H1 (cell line): Measurements from ENCODE around the gene CA5A. TPM values are rescaled to one million over a fixed set of nuclear protein-coding genes. Genes with fewer than 3 reads are reported as not detected.

Experiments
- CTCF ChIA-PET: fragments of 300-600 bp; sonication (Branson Sonifier 250); formaldehyde crosslinking; loops from one replicate; lab custom pipeline; 2021; ENCODE audit not compliant: partially characterized antibody; lab: Charles Lee
- POLR2A ChIA-PET: fragments of 300-600 bp; sonication (Branson Sonifier 250); formaldehyde crosslinking; loops from one replicate; lab custom pipeline; 2021; ENCODE audit warnings: inconsistent platforms; ENCODE audit not compliant: partially characterized antibody; lab: Charles Lee
- DNase-seq, 2 experiments: peaks; one replicate each; pipeline versions ENCODE4 v3.0.0 to v3.0.0-alpha.2; 2010 to 2022; ENCODE audit warnings: low spot score in 2 of 2, low read depth in 1 of 2, mixed read lengths in 1 of 2
- FAIRE-seq: peaks from 2 replicates; lab custom pipeline; 2011; peaks lifted over from hg19 to GRCh38; lab: Jason Lieb, UNC
- H2AFZ ChIP-seq: 2 replicates; pipeline ENCODE4 v1.8.1; 2012; ENCODE audit warnings: low read length, inconsistent platforms
- H2AK5ac ChIP-seq: 2 replicates; pipeline ENCODE4 v1.6.1; 2013; ENCODE audit warnings: low read depth, low read length
- H2BK120ac ChIP-seq: replicated peaks from 2 replicates; pipeline ENCODE3; 2013; ENCODE audit warnings: low read depth, low read length, inconsistent platforms
- H2BK12ac ChIP-seq: 2 replicates; pipeline ENCODE4 v1.6.1; 2013; ENCODE audit warnings: low read depth, low read length
- H2BK15ac ChIP-seq: 2 replicates; pipeline ENCODE4 v1.6.1; 2013; ENCODE audit warnings: low read length
- H2BK20ac ChIP-seq: 2 replicates; pipeline ENCODE4 v1.6.1; 2013; ENCODE audit warnings: low read length
- H2BK5ac ChIP-seq: 2 replicates; pipeline ENCODE4 v1.6.1; 2013; ENCODE audit warnings: low read depth, low read length
- H3K14ac ChIP-seq: 2 replicates; pipeline ENCODE4 v1.6.1; 2013; ENCODE audit warnings: inconsistent platforms; ENCODE audit not compliant: insufficient read length
- H3K18ac ChIP-seq: 2 replicates; pipeline ENCODE4 v1.6.1; 2013; ENCODE audit warnings: low read length; ENCODE audit errors: extremely low read depth
- H3K23ac ChIP-seq: 2 replicates; pipeline ENCODE4 v1.6.1; 2013; ENCODE audit warnings: inconsistent platforms; ENCODE audit not compliant: insufficient read length
- H3K23me2 ChIP-seq: 2 replicates; pipeline ENCODE4 v1.6.1; 2013; ENCODE audit warnings: low read depth, low read length
- H3K27ac ChIP-seq: 2 replicates; pipeline ENCODE4 v1.6.1; 2011; ENCODE audit warnings: low read depth, low read length, inconsistent platforms
- H3K27me3 ChIP-seq, 4 experiments: replicated peaks in 1 of 4; 1 replicate in 1 of 4; 2 replicates in 3 of 4; pipeline versions ENCODE4 v1.6.1 to v1.8.1; 2011 to 2013; ENCODE audit warnings: low read length in 3 of 4, mild to moderate bottlenecking in 3 of 4, inconsistent platforms in 2 of 4, mixed read lengths in 2 of 4, moderate library complexity in 1 of 4; ENCODE audit not compliant: control insufficient read depth in 3 of 4, insufficient read depth in 3 of 4; ENCODE audit errors: extremely low read depth in 1 of 4
- H3K36me3 ChIP-seq, 4 experiments: 2 replicates each; pipeline versions ENCODE4 v1.6.1 to v1.8.1; 2011 to 2013; ENCODE audit warnings: mild to moderate bottlenecking in 4 of 4, low read length in 3 of 4, moderate library complexity in 2 of 4, control low read depth in 1 of 4, inconsistent platforms in 1 of 4; ENCODE audit not compliant: insufficient read depth in 4 of 4, control insufficient read depth in 2 of 4
- H3K4ac ChIP-seq: replicated peaks from 2 replicates; pipeline ENCODE3; 2013; ENCODE audit warnings: low read length, low read depth, mixed read lengths, inconsistent platforms; ENCODE audit not compliant: insufficient read length
- H3K4me1 ChIP-seq, 4 experiments: replicated peaks in 1 of 4; 1 replicate in 1 of 4; 2 replicates in 3 of 4; pipeline versions ENCODE4 v1.6.1 to v1.8.1; 2011 to 2013; ENCODE audit warnings: low read length in 3 of 4, inconsistent platforms in 2 of 4, mixed read lengths in 1 of 4; ENCODE audit not compliant: insufficient read depth in 4 of 4, control insufficient read depth in 3 of 4
- H3K4me2 ChIP-seq, 2 experiments: 2 replicates each; pipeline versions ENCODE4 v1.6.1 to v1.8.1; 2011 to 2013; ENCODE audit warnings: low read depth in 2 of 2, low read length in 2 of 2, control low read depth in 1 of 2, inconsistent platforms in 1 of 2, mild to moderate bottlenecking in 1 of 2; ENCODE audit not compliant: insufficient read depth in 1 of 2
- H3K4me3 ChIP-seq, 4 experiments: fragments of 200-600, 300-600 bp in 1 of 4; sonication (generic), shearing (Covaris generic), sonication (Bioruptor Twin) in 1 of 4; 2 replicates each; pipeline versions ENCODE4 v1.5.1 to v1.8.1; 2011 to 2016; ENCODE audit warnings: low read length in 4 of 4, low read depth in 3 of 4, control low read depth in 2 of 4, inconsistent platforms in 2 of 4, mild to moderate bottlenecking in 2 of 4, mixed read lengths in 1 of 4, moderate library complexity in 1 of 4; ENCODE audit not compliant: insufficient read depth in 2 of 4; ENCODE audit errors: extremely low read depth in 1 of 4
- H3K56ac ChIP-seq: replicated peaks from 2 replicates; pipeline ENCODE3; 2013; ENCODE audit warnings: low read depth, mild to moderate bottlenecking, mixed read lengths, low read length, inconsistent platforms; ENCODE audit not compliant: insufficient read length
- H3K79me1 ChIP-seq: 2 replicates; pipeline ENCODE4 v1.6.1; 2013; ENCODE audit warnings: low read depth, low read length, control low read depth
- H3K79me2 ChIP-seq, 2 experiments: 2 replicates each; pipeline versions ENCODE4 v1.6.1 to v1.8.1; 2012 to 2013; ENCODE audit warnings: low read length in 2 of 2, mild to moderate bottlenecking in 2 of 2, inconsistent platforms in 1 of 2; ENCODE audit not compliant: insufficient read depth in 2 of 2, control insufficient read depth in 1 of 2
- H3K9ac ChIP-seq, 4 experiments: replicated peaks in 1 of 4; 1 replicate in 1 of 4; 2 replicates in 3 of 4; pipeline versions ENCODE4 v1.6.1 to v1.8.1; 2011 to 2013; ENCODE audit warnings: low read depth in 3 of 4, low read length in 3 of 4, control low read depth in 2 of 4, mild to moderate bottlenecking in 2 of 4, moderate library complexity in 2 of 4, inconsistent platforms in 1 of 4; ENCODE audit errors: extremely low read depth in 1 of 4
- H3K9me3 ChIP-seq, 2 experiments: 2 replicates each; pipeline versions ENCODE4 v1.6.1 to v1.8.1; 2012 to 2013; ENCODE audit warnings: mild to moderate bottlenecking in 2 of 2, moderate library complexity in 2 of 2, control low read depth in 1 of 2, inconsistent platforms in 1 of 2, low read depth in 1 of 2, low read length in 1 of 2, mixed read lengths in 1 of 2; ENCODE audit not compliant: insufficient read depth in 2 of 2
- H4K20me1 ChIP-seq, 2 experiments: replicated peaks in 1 of 2; 2 replicates each; pipeline versions ENCODE3 to v1.8.1; 2011 to 2013; ENCODE audit warnings: inconsistent platforms in 2 of 2, low read length in 2 of 2, mild to moderate bottlenecking in 1 of 2; ENCODE audit not compliant: insufficient read depth in 2 of 2, control insufficient read depth in 1 of 2
- H4K5ac ChIP-seq: 2 replicates; pipeline ENCODE4 v1.6.1; 2013; ENCODE audit warnings: low read length, low read depth, mixed read lengths, inconsistent platforms; ENCODE audit not compliant: insufficient read length
- H4K8ac ChIP-seq: 2 replicates; pipeline ENCODE4 v1.8.0; 2013; ENCODE audit warnings: mild to moderate bottlenecking, moderate library complexity, low read length, inconsistent platforms; ENCODE audit not compliant: insufficient read depth; ENCODE audit errors: extremely low read depth
- H4K91ac ChIP-seq: replicated peaks from 2 replicates; pipeline ENCODE3; 2013; ENCODE audit warnings: low read length, mixed read lengths, inconsistent platforms; ENCODE audit not compliant: insufficient read length
- EGR1 ChIP-seq: IDR thresholded peaks from 2 replicates; pipeline ENCODE4 v1.6.1; 2011; ENCODE audit warnings: low read depth, low read length, borderline replicate concordance
- GABPA ChIP-seq: IDR thresholded peaks from 2 replicates; pipeline ENCODE4 v1.6.1; 2011; ENCODE audit warnings: mild to moderate bottlenecking, low read length, moderate library complexity, borderline replicate concordance; ENCODE audit not compliant: insufficient read depth
- KDM5A ChIP-seq: fragments of 200-600 bp; IDR thresholded peaks from 2 replicates; pipeline ENCODE4 v1.7.1; 2012; ENCODE audit warnings: mild to moderate bottlenecking, low read length, inconsistent platforms, mixed read lengths
- MAFK ChIP-seq: IDR thresholded peaks from 2 replicates; pipeline ENCODE4 v1.6.1; 2012; ENCODE audit warnings: low read depth, mild to moderate bottlenecking, improper control_type of control experiment, low read length
- RXRA ChIP-seq: IDR thresholded peaks from 2 replicates; pipeline ENCODE4 v1.6.1; 2011; ENCODE audit warnings: low read depth, mild to moderate bottlenecking, low read length, moderate library complexity; ENCODE audit not compliant: insufficient read depth
- SIRT6 ChIP-seq: IDR thresholded peaks from one replicate; pipeline ENCODE4 v1.7.1; 2012; ENCODE audit warnings: low read length, inconsistent platforms
- SRF ChIP-seq: IDR thresholded peaks from 2 replicates; pipeline ENCODE4 v1.6.1; 2011; ENCODE audit warnings: mild to moderate bottlenecking, low read depth, low read length, moderate library complexity
- TEAD4 ChIP-seq: IDR thresholded peaks from 2 replicates; pipeline ENCODE4 v1.6.1; 2012; ENCODE audit warnings: low read depth, low read length, inconsistent platforms, mixed read lengths
- WGBS, 2 experiments: shearing (Covaris generic) in 1 of 2; methylation state at CpG; one replicate each; pipeline versions ENCODE4 v1.1.6 to v1.1.7; 2013 to 2015; ENCODE audit warnings: low lambda C conversion rate in 2 of 2, mixed read lengths in 2 of 2, inconsistent platforms in 1 of 2, low coverage in 1 of 2, missing lambda C conversion rate in 1 of 2; ENCODE audit not compliant: insufficient replicate concordance in 2 of 2, insufficient coverage in 1 of 2, insufficient read length in 1 of 2; ENCODE audit errors: extremely low coverage in 1 of 2, missing lambda C conversion rate in 1 of 2; 5-methylcytosine and 5-hydroxymethylcytosine counted together
- polyA plus RNA-seq, 7 experiments: library from polyadenylated mRNA; depleted of rRNA in 3 of 7; stranded (reverse) in 5 of 7; unstranded in 2 of 7; fragments of >200 nt in 5 of 7; fragments of 200-250 nt in 2 of 7; gene quantifications; 1 replicate in 5 of 7; 2 replicates in 1 of 7; 4 replicates in 1 of 7; pipeline versions ENCODE4 v1.2.1 to v1.2.3, GENCODE V29; 2011 to 2013; ENCODE audit warnings: missing spikeins in 2 of 7, mixed read lengths in 2 of 7
- total RNA-seq: library from RNA; stranded (reverse); fragmentation: NEBNext Ultra II Directional; extraction: Animal tissue kit (Norgen Biotek cat#: 25700); gene quantifications from 2 replicates; pipeline ENCODE4 v1.2.1, GENCODE V29; 2021

Gene CA5A
- total and polyA plus RNA-seq, 2 of the 8 experiments (the other 6 are each of a cell fraction or from before 2014, with no cell fraction given), result not detected

DNA sequence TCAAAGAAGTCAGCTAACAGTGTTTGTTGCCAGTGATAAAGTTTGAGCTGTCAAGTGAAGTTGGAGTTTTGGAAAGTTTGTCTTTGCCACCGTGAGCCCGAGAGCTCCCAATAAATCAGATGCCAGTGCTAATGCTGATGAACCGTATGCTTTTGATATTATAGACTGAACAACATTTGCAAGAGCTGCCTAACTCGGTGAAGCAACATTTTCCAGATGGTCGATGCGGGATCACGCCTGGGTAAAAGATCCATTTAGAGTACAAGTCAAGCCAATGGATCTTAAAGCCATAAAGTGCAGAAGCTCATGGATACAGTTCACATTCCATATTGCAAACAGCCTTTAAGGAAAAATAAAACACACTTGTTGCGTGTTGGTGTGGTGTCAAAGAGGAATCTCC is 24.5 kb upstream of the CA5A start:
- no peak overlapping the region for H2BK120ac ChIP-seq
- H3K56ac ChIP-seq, result no peak overlapping the region
- WGBS, 2 experiments, result 89% methylated on average over 8 of the region's 8 CpGs; no CpG with 5 or more reads in 1 of the 2 experiments
- peaks cover 0 to 2% (median 0%) of the 10 kb centered on the region in 4 experiments; a peak in 1 of 8 replicates for H3K36me3 ChIP-seq
- H2AK5ac ChIP-seq, result no peak overlapping the region
- H3K4me1 ChIP-seq, result peaks cover 0 to 13% (median 2%) of the 10 kb centered on the region in 4 experiments; a peak in 4 of 7 replicates
- no peak overlapping the region for H2BK12ac ChIP-seq
- H3K4me3 ChIP-seq, result no peak overlapping the region
- H4K8ac ChIP-seq, result no peak overlapping the region
- peaks cover 4 to 93% of the 10 kb centered on the region in 2 experiments for H3K79me2 ChIP-seq
- no peaks in the 10 kb centered on the region for H3K9me3 ChIP-seq
- H3K27ac ChIP-seq, result no peak overlapping the region
- no peak for DNase-seq
- peaks cover 20% of the 10 kb centered on the region for H3K79me1 ChIP-seq
- no peak overlapping the region for H4K91ac ChIP-seq
- H3K14ac ChIP-seq, result no peak overlapping the region
- H3K4me2 ChIP-seq, result no peak overlapping the region
- no peaks in the 10 kb centered on the region for H3K23me2 ChIP-seq
- H3K18ac ChIP-seq, result no peak overlapping the region
- no peak overlapping the region for H2AFZ ChIP-seq
- H3K4ac ChIP-seq, result no peak overlapping the region
- TF ChIP-seq RXRA (no peak), MAFK (no peak), TEAD4 (no peak), KDM5A (no peak), SIRT6 (no peak), GABPA (no peak), SRF (no peak), EGR1 (no peak)
- TF ChIP-seq, all 59 proteins: peak for 0
- FAIRE-seq, result no peak
- H2BK15ac ChIP-seq, result no peak overlapping the region
- no peaks in the 10 kb centered on the region for H3K27me3 ChIP-seq
- ChIA-PET CTCF (interaction anchor here (0.7 to 1.1 kb wide), 6 partner anchors 12 to 191 kb away, joined by 3 to 5 read pairs (median 3); no protein-coding TSS in a partner anchor), POLR2A (interaction anchor here (7.1 kb wide), 1 partner anchor 8 kb away, joined by 40 read pairs; the partner anchor contains the start of gene BANP)
- H4K5ac ChIP-seq, result no peak overlapping the region
- H3K23ac ChIP-seq, result no peak overlapping the region
- H2BK5ac ChIP-seq, result no peak overlapping the region
- no peak overlapping the region for H3K9ac ChIP-seq
- H4K20me1 ChIP-seq, result peaks cover 6 to 25% of the 10 kb centered on the region in 2 experiments
- H2BK20ac ChIP-seq, result no peak overlapping the region
